DND-41 (cell line): ENCODE measurements around the gene HTR3B.

Source experiments
- CTCF ChIP-seq: IDR thresholded peaks from 2 replicates; pipeline ENCODE4 v1.5.1; 2012; ENCODE audit warnings: borderline replicate concordance, low read length, moderate library complexity, mild to moderate bottlenecking; ENCODE audit not compliant: poor library complexity, severe bottlenecking; ENCODE audit errors: extremely low read depth
- EZH2 ChIP-seq: IDR thresholded peaks from 3 replicates; pipeline ENCODE4 v1.6.1; 2012; ENCODE audit warnings: borderline replicate concordance, low read depth, mild to moderate bottlenecking, moderate library complexity, low read length, inconsistent platforms; ENCODE audit not compliant: severe bottlenecking

- no peak for TF ChIP-seq CTCF
- no peak for TF ChIP-seq EZH2
These were observed 23.7 kb downstream of the HTR3B start for GRCh38 chr11:113928311-113928710.
